SU-DHL-6 (cell line): ENCODE results near the gene DDX28.
"Not testable (repeated sequence)": the region's sequence is repeated elsewhere in the genome, so short reads cannot be mapped to it uniquely, and the experiment has no call there.

Source experiments
- H2AFZ ChIP-seq: fragments of 200-600 bp; sonication (generic); 2 replicates; pipeline ENCODE4 v1.6.1; 2014; ENCODE audit warnings: low read depth, mild to moderate bottlenecking, moderate library complexity, mixed read lengths, antibody characterized with exemption, low read length; ENCODE audit not compliant: severe bottlenecking
- H3F3A ChIP-seq: fragments of 200-600 bp; shearing (Covaris generic); 2 replicates; pipeline ENCODE4 v1.6.0; 2016; ENCODE audit warnings: antibody characterized with exemption, mild to moderate bottlenecking; ENCODE audit not compliant: insufficient read depth
- H3K27ac ChIP-seq: fragments of 200-600 bp; sonication (generic); 2 replicates; pipeline ENCODE4 v1.5.1; 2016; ENCODE audit warnings: low read depth, mild to moderate bottlenecking, low read length, moderate library complexity, mixed read lengths
- H3K27me3 ChIP-seq: fragments of 200-600 bp; sonication (generic), shearing (Covaris generic); 2 replicates; pipeline ENCODE4 v1.6.0; 2014; ENCODE audit warnings: mild to moderate bottlenecking, low read length
- H3K36me3 ChIP-seq: fragments of 200-600 bp; sonication (generic); 2 replicates; pipeline ENCODE4 v1.6.1; 2014; ENCODE audit warnings: mild to moderate bottlenecking, low read length, mixed read lengths
- H3K4me2 ChIP-seq: fragments of 300-600, 200-600 bp; shearing (Covaris generic), sonication (generic); 2 replicates; pipeline ENCODE4 v1.6.0; 2014; ENCODE audit warnings: low read length, low read depth, mild to moderate bottlenecking; ENCODE audit not compliant: poor library complexity, severe bottlenecking
- H3K4me3 ChIP-seq: fragments of 200-600 bp; sonication (generic); 2 replicates; pipeline ENCODE4 v1.5.1; 2014; ENCODE audit warnings: antibody characterized with exemption, low read length, mild to moderate bottlenecking, mixed read lengths; ENCODE audit not compliant: insufficient read depth, poor library complexity, severe bottlenecking
- H3K79me2 ChIP-seq: fragments of 200-600 bp; sonication (generic); 2 replicates; pipeline ENCODE4 v1.6.1; 2014; ENCODE audit warnings: mild to moderate bottlenecking, low read length, moderate library complexity; ENCODE audit not compliant: insufficient read depth
- H3K9ac ChIP-seq: fragments of 200-600 bp; sonication (generic); 2 replicates; pipeline ENCODE4 v1.7.0; 2014; ENCODE audit warnings: mild to moderate bottlenecking, low read length
- H3K9me2 ChIP-seq: fragments of 200-600 bp; sonication (generic); replicated peaks from 2 replicates; pipeline ENCODE4 v1.6.1; 2014; ENCODE audit warnings: low read length; ENCODE audit not compliant: insufficient read depth
- H3K9me3 ChIP-seq: fragments of 200-600 bp; sonication (generic); 2 replicates; pipeline ENCODE4 v1.6.1; 2014; ENCODE audit warnings: low read length, mixed read lengths; ENCODE audit not compliant: insufficient read depth
- H4K20me1 ChIP-seq: fragments of 200-600 bp; sonication (generic); 2 replicates; pipeline ENCODE4 v1.6.1; 2014; ENCODE audit warnings: low read depth, mild to moderate bottlenecking, antibody characterized with exemption, low read length, moderate library complexity, mixed read lengths
- EZH2phosphoT487 ChIP-seq: fragments of 200-600 bp; sonication (generic), shearing (Covaris generic); conservative IDR thresholded peaks from 2 replicates; pipeline ENCODE4 v1.6.1; 2018; ENCODE audit warnings: mild to moderate bottlenecking, antibody characterized with exemption, low read length, moderate library complexity, mixed read lengths
- TF ChIP-seq, protein P1 (sequence below): fragments of 200-600 bp; sonication (generic); IDR thresholded peaks from one replicate; pipeline ENCODE4 v1.5.1; 2017; ENCODE audit warnings: antibody characterized with exemption, mild to moderate bottlenecking, low read length, moderate library complexity; ENCODE audit not compliant: insufficient read depth, poor library complexity, severe bottlenecking

The DDX28 gene

DNA sequence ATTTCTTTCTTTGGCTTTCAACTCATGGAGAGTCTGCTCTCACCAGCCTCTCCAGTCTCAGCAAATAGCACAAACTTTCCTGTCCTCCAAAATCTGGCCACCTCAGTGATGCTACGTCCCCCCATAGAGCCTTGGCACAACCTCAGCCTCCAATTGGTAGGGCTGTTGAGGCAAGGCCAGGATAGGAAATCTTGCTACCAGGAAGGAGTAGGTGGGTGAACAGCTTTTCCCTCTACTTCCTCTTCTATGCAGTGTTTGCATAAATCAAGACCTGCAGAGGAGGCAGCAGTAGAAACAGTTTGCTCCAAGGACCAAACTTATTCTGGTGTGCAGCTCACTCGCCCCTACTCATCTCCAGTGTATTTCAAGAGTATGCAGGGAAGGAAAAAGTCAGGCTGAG lies 23.0 kb downstream of the DDX28 start:
- peak overlapping the region; percentile 69 for H2AFZ ChIP-seq
- H3K9ac ChIP-seq = peak overlapping the region; percentile 4; the same call in 1 of the 2 replicates
- no peaks in the 10 kb centered on the region for H3K79me2 ChIP-seq
- H3F3A ChIP-seq = no peaks in the 10 kb centered on the region
- peak overlapping the region; percentile 20 for H3K4me2 ChIP-seq
- no peak overlapping the region for H3K4me3 ChIP-seq
- no peaks in the 10 kb centered on the region for H3K36me3 ChIP-seq
- TF ChIP-seq, protein P1, sequence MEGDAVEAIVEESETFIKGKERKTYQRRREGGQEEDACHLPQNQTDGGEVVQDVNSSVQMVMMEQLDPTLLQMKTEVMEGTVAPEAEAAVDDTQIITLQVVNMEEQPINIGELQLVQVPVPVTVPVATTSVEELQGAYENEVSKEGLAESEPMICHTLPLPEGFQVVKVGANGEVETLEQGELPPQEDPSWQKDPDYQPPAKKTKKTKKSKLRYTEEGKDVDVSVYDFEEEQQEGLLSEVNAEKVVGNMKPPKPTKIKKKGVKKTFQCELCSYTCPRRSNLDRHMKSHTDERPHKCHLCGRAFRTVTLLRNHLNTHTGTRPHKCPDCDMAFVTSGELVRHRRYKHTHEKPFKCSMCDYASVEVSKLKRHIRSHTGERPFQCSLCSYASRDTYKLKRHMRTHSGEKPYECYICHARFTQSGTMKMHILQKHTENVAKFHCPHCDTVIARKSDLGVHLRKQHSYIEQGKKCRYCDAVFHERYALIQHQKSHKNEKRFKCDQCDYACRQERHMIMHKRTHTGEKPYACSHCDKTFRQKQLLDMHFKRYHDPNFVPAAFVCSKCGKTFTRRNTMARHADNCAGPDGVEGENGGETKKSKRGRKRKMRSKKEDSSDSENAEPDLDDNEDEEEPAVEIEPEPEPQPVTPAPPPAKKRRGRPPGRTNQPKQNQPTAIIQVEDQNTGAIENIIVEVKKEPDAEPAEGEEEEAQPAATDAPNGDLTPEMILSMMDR = no peak
- no peak for TF ChIP-seq EZH2phosphoT487
- no peaks in the 10 kb centered on the region for H4K20me1 ChIP-seq
- H3K27ac ChIP-seq = no peak overlapping the region
- no peaks in the 10 kb centered on the region for H3K27me3 ChIP-seq
- H3K9me3 ChIP-seq = no peaks in the 10 kb centered on the region
- H3K9me2 ChIP-seq = no peaks in the 10 kb centered on the region

- H3K4me2 ChIP-seq = peak within 1 kb of the TSS; percentile 20
- not testable (repeated sequence) for H4K20me1 ChIP-seq, H3K4me3 ChIP-seq, H3K36me3 ChIP-seq, H3F3A ChIP-seq, H3K27me3 ChIP-seq, H3K27ac ChIP-seq, H3K9me3 ChIP-seq, H3K9me2 ChIP-seq, H3K79me2 ChIP-seq
- H2AFZ ChIP-seq = peak within 1 kb of the TSS; percentile 69
- H3K9ac ChIP-seq = peak within 1 kb of the TSS; percentile 4; the same call in 1 of the 2 replicates
Measured at GRCh38 chr16:67998779-67999688, 24.0 kb downstream of the DDX28 start, which contains the start of gene DPEP2. Gene DPEP2, minus strand, starts transcription at chr16:67999484. Its CDS starts 6,272 bp downstream, at chr16:67993212.

DNA sequence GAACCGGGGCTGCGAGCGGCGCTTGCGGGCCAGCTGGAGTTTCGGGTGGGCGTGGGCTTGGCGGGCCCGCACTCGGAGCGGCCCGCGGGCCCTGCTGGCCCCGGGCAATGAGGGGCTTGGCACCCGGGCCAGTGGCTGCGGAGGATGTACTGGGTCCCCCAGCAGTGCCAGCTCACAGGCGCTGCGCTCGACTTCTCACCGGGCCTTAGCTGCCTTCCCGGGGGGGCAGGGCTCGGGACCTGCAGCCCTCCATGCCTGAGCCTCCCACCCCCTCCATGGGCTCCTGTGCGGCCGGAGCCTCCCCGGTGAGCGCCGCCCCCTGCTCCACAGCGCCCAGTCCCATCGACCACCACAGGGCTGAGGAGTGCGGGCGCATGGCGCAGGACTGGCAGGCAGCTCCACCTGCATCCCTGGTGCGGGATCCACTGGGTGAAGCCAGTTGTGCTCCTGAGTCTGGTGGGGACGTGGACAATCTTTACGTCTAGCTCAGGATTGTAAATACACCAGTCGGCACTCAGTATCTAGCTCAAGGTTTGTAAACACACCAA lies 24.7 kb downstream of the DDX28 start:
- not testable (repeated sequence) for H3K27me3 ChIP-seq, H3K4me2 ChIP-seq, H3K27ac ChIP-seq, H2AFZ ChIP-seq, H3F3A ChIP-seq, H3K9me3 ChIP-seq, H3K79me2 ChIP-seq, H4K20me1 ChIP-seq, H3K9ac ChIP-seq, H3K36me3 ChIP-seq, H3K9me2 ChIP-seq, H3K4me3 ChIP-seq

DNA sequence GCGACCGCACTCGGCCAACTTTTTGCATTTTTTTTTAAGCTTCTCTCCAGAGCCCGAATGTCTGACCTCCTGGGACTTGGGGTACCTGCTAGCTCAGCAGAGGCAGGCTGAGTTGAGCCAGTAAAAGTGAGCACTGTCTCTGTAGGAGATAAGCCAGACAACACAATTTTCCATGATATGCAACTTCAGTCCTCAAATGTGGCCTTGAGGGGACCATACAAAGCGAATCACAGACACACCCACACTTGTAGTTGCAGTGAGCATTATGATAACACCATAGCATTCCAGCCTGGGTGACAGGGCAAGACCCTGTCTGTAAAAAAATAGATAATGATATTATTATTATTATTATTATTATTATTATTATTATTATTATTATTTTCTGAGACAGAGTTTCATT lies 26.4 kb downstream of the DDX28 start:
- Histone ChIP-seq H3K4me3 (no peak overlapping the region), H4K20me1 (no peaks in the 10 kb centered on the region), H3K9me2 (no peaks in the 10 kb centered on the region), H3K27me3 (no peaks in the 10 kb centered on the region), H3F3A (no peaks in the 10 kb centered on the region), H3K36me3 (no peaks in the 10 kb centered on the region), H2AFZ (no peak overlapping the region), H3K4me2 (no peak overlapping the region), H3K79me2 (no peaks in the 10 kb centered on the region), H3K27ac (no peak overlapping the region), H3K9ac (no peak overlapping the region), H3K9me3 (no peaks in the 10 kb centered on the region)
- no peak for TF ChIP-seq EZH2phosphoT487
- TF ChIP-seq, protein P1 = no peak
